ENCODE data around the gene TMEM240. TPM values are rescaled to one million over a fixed set of nuclear protein-coding genes. Genes with fewer than 3 reads are reported as not detected.
"Not testable (repeated sequence)": the region's sequence is repeated elsewhere in the genome, so short reads cannot be mapped to it uniquely, and the experiment has no call there.

TMEM240 gene
- total RNA-seq, 2 donors from 2014 or later: 11.1 TPM

- no peaks in the 10 kb centered on the region for H3K27me3 ChIP-seq (replicated peaks; ENCODE audit: insufficient read depth)
- TF ChIP-seq CTCF (IDR thresholded peaks at IDR 0.05): no peak
- ATAC-seq (ENCODE audit: insufficient number of reproducible peaks, low FRiP score, low read depth) (no peak), DNase-seq (ENCODE audit: low spot score) (no peak)
- H3K36me3 ChIP-seq: no peaks in the 10 kb centered on the region
- H3K4me1 ChIP-seq (ENCODE audit: control insufficient read depth in 1 of 2, low read depth in 2 of 2): peaks cover 6 to 13% of the 10 kb centered on the region in 2 donors
- H3K4me3 ChIP-seq: no peak overlapping the region
- no peak overlapping the region for H3K27ac ChIP-seq
- peaks cover 4% of the 10 kb centered on the region for H3K9me3 ChIP-seq
Observed at GRCh38 chr1:1535201-1536018, 5.0 kb downstream of the TMEM240 start.

- TF ChIP-seq CTCF (IDR thresholded peaks at IDR 0.05): no peak
- no peak for DNase-seq (ENCODE audit: low spot score)
- ATAC-seq (ENCODE audit: insufficient number of reproducible peaks, low FRiP score, low read depth): no peak
- Histone ChIP-seq H3K4me3 (no peak overlapping the region), H3K27ac (no peak overlapping the region), H3K27me3 (replicated peaks; ENCODE audit: insufficient read depth) (no peaks in the 10 kb centered on the region), H3K4me1 (ENCODE audit: control insufficient read depth in 1 of 2, low read depth in 2 of 2) (peaks cover 6 to 13% of the 10 kb centered on the region in 2 donors), H3K9me3 (peaks cover 4% of the 10 kb centered on the region), H3K36me3 (peaks cover 3% of the 10 kb centered on the region)
Observed at GRCh38 chr1:1534401-1535154, 5.8 kb downstream of the TMEM240 start.

GRCh38 chr1:1533894-1534291, 6.5 kb downstream of the TMEM240 start:
- DNase-seq (ENCODE audit: low spot score); H3K4me3 ChIP-seq; H3K27me3 ChIP-seq (replicated peaks; ENCODE audit: insufficient read depth); H3K36me3 ChIP-seq; H3K4me1 ChIP-seq (ENCODE audit: control insufficient read depth in 1 of 2, low read depth in 2 of 2); ATAC-seq (ENCODE audit: insufficient number of reproducible peaks, low FRiP score, low read depth); H3K9me3 ChIP-seq; H3K27ac ChIP-seq: not testable (repeated sequence)

- H3K27ac ChIP-seq: not testable (repeated sequence)
Observed at GRCh38 chr1:1533176-1533893, 7.1 kb downstream of the TMEM240 start.

GRCh38 chr1:1531947-1532346, 8.5 kb downstream of the TMEM240 start:
- Histone ChIP-seq H3K4me3 (no peak overlapping the region), H3K27me3 (replicated peaks; ENCODE audit: insufficient read depth) (no peaks in the 10 kb centered on the region), H3K27ac (no peak overlapping the region), H3K36me3 (peaks cover 6% of the 10 kb centered on the region), H3K4me1 (ENCODE audit: control insufficient read depth in 1 of 2, low read depth in 2 of 2) (no peaks in the 10 kb centered on the region), H3K9me3 (peaks cover 4% of the 10 kb centered on the region)
- no peak for DNase-seq (ENCODE audit: low spot score)
- no peak for ATAC-seq (ENCODE audit: insufficient number of reproducible peaks, low FRiP score, low read depth)
- TF ChIP-seq CTCF (IDR thresholded peaks at IDR 0.05): no peak

More at GRCh38 chr1:1533176-1533893, 7.1 kb downstream of the TMEM240 start:
- ATAC-seq (ENCODE audit: insufficient number of reproducible peaks, low FRiP score, low read depth); H3K4me1 ChIP-seq (ENCODE audit: control insufficient read depth in 1 of 2, low read depth in 2 of 2); H3K4me3 ChIP-seq; H3K9me3 ChIP-seq; H3K36me3 ChIP-seq; DNase-seq (ENCODE audit: low spot score); H3K27me3 ChIP-seq (replicated peaks; ENCODE audit: insufficient read depth): not testable (repeated sequence)

- Histone ChIP-seq H3K9me3 (peaks cover 4% of the 10 kb centered on the region), H3K4me3 (no peak overlapping the region), H3K27me3 (replicated peaks; ENCODE audit: insufficient read depth) (no peaks in the 10 kb centered on the region), H3K36me3 (peaks cover 6% of the 10 kb centered on the region), H3K27ac (no peak overlapping the region), H3K4me1 (ENCODE audit: control insufficient read depth in 1 of 2, low read depth in 2 of 2) (no peaks in the 10 kb centered on the region)
- TF ChIP-seq CTCF (IDR thresholded peaks at IDR 0.05): no peak
- ATAC-seq (ENCODE audit: insufficient number of reproducible peaks, low FRiP score, low read depth): no peak
- DNase-seq (ENCODE audit: low spot score): no peak
Observed at GRCh38 chr1:1529936-1530335, 10.5 kb downstream of the TMEM240 start.

All from thoracic aorta (tissue), 2 donors.